Neural cell (in vitro differentiated cells): Measurements from ENCODE around the gene HDAC7.

Experiments
- CTCF ChIP-seq: fragments of 450-650 bp; IDR thresholded peaks from 2 replicates; pipeline ENCODE4 v1.5.1; 2014; ENCODE audit warnings: antibody characterized with exemption, mild to moderate bottlenecking, moderate library complexity; ENCODE audit not compliant: poor library complexity, severe bottlenecking
- EP300 ChIP-seq: fragments of 450-650 bp; conservative IDR thresholded peaks from 2 replicates; pipeline ENCODE4 v1.6.1; 2014; ENCODE audit warnings: antibody characterized with exemption, mild to moderate bottlenecking, moderate library complexity; ENCODE audit not compliant: poor library complexity, severe bottlenecking
- EZH2 ChIP-seq: fragments of 200-600, 300-800 bp; shearing (Covaris generic), sonication (generic); IDR thresholded peaks from 2 replicates; pipeline ENCODE4 v1.6.1; 2014; ENCODE audit warnings: antibody characterized with exemption, low read length, borderline replicate concordance, mild to moderate bottlenecking; ENCODE audit not compliant: insufficient read depth, poor library complexity, severe bottlenecking
- MXI1 ChIP-seq: fragments of 450-650 bp; conservative IDR thresholded peaks from 2 replicates; pipeline ENCODE4 v1.6.1; 2014; ENCODE audit warnings: antibody characterized with exemption, mild to moderate bottlenecking; ENCODE audit not compliant: poor library complexity, severe bottlenecking
- POLR2AphosphoS5 ChIP-seq: IDR thresholded peaks from 2 replicates; pipeline ENCODE4 v1.6.1; 2012
- RAD21 ChIP-seq: fragments of 450-650 bp; conservative IDR thresholded peaks from 2 replicates; pipeline ENCODE4 v1.6.1; 2014; ENCODE audit warnings: antibody characterized with exemption, mild to moderate bottlenecking, moderate library complexity
- REST ChIP-seq: IDR thresholded peaks from 2 replicates; pipeline ENCODE4 v1.6.1; 2012; ENCODE audit warnings: borderline replicate concordance
- SMC3 ChIP-seq: fragments of 450-650 bp; conservative IDR thresholded peaks from 2 replicates; pipeline ENCODE4 v1.6.1; 2014; ENCODE audit warnings: antibody characterized with exemption, mild to moderate bottlenecking, moderate library complexity; ENCODE audit not compliant: poor library complexity
- TAF1 ChIP-seq: IDR thresholded peaks from 2 replicates; pipeline ENCODE4 v1.6.1; 2012; ENCODE audit warnings: low read depth

- TF ChIP-seq CTCF = no peak
- no peak for TF ChIP-seq POLR2AphosphoS5
- TF ChIP-seq EP300 = no peak
- no peak for TF ChIP-seq EZH2
- no peak for TF ChIP-seq RAD21
- TF ChIP-seq TAF1 = no peak
- TF ChIP-seq SMC3 = no peak
- no peak for TF ChIP-seq REST
- TF ChIP-seq MXI1 = no peak
These were observed 5.0 kb downstream of the HDAC7 start for GRCh38 chr12:47814539-47815170.
